ENCODE data around the gene HAUS3.
"Not testable (repeated sequence)": the region's sequence is repeated elsewhere in the genome, so short reads cannot be mapped to it uniquely, and the experiment has no call there.

Gene HAUS3

DNA sequence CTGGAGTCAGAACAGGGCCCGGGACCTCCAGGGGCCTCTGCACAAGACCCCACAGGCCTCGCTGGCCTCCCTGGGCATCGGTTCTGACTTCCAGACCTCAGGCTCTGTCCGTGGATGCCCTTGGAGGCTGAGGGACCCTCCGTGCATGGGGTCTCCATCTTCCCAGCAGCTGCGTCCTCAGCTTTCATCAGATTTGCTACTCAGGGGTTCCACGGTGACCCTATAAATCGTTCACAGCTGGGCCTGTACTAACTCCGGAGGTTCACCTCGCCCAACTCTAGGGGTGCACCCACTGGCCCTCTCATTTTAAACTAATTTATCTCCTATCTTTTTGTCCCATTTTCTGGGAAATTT, 33.1 kb upstream of the HAUS3 start:
- not testable (repeated sequence) for DNase-seq

- DNase-seq = no peak
These were observed 32.6 kb upstream of the HAUS3 start for GRCh38 chr4:2274320-2275043.

DNA sequence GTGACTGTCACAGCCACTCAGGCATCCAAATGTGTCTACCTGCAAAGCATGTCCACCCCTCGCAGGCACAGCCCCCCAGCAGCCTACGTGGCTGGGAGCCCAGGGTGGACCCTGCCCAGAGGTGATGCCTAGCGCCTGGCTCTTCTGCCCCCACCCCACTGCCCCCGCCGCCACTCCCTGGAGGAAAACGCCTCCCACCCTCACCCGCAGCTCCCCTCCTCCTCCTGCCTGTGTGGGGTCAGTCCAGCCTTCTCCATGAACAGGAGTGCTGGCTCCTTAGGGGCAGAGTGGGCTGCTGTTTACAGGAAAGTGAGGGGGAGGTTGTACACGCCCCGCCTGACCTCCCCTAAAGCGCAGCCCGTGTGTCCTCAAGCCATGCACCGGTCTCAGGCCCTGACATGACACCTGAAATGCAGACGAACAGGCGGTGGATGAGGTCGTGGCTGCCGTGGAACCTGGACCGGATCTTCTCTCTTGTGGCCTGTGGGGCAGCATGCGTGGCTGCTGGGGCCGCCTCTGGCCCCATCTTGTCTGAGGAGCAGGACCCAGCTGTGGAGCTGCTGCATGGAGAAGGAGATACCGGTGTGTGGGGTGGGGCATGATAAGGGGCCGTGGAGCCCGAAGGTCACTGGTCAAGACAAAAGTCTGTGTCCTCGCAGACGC, 31.9 kb upstream of the HAUS3 start:
- DNase-seq = no peak

- DNase-seq = no peak
These were observed 31.3 kb upstream of the HAUS3 start for GRCh38 chr4:2273221-2273620.

GRCh38 chr4:2272828-2273120, 30.9 kb upstream of the HAUS3 start:
- DNase-seq = no peak

DNA sequence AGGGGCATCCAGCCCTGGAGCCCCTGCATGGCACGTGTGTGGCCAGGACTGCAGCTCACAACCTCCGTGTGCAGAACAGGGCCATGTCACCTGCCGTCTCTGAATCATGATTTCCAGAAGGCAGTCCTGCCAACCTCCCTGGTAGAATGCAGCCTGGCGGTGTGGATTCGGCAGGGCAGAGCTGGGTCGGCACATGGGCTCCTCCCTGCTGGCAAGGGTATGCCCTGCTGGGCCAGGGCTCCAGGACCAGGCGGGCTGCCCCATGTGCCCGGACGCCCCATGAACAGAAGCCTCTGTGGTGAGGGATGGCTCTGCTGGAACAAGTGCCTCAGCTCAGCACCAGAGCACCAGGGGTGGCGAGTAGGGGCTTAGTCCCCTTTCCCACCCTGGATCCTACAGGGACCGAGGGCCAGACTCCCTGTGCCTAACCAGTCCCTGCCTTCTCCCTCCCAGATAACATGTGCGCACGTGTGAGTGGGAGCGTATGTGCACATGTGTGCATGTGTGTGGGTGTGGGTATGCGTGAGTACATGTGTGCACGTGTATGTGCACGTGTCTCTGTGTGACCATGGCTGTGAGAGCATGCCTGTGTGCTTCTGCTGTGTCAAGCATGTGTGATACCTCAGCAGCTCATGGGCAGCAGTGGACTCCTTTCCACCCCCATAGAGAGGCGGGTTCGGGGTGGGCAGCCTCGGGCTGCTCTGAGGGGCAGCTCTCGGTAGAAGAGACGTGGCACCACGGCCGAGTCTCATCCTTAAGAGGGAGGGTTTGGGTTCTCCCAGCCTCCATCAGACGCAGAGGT, 30.3 kb upstream of the HAUS3 start:
- DNase-seq = no peak

- no peak for DNase-seq
These were observed 29.5 kb upstream of the HAUS3 start for GRCh38 chr4:2271279-2272025.

DNA sequence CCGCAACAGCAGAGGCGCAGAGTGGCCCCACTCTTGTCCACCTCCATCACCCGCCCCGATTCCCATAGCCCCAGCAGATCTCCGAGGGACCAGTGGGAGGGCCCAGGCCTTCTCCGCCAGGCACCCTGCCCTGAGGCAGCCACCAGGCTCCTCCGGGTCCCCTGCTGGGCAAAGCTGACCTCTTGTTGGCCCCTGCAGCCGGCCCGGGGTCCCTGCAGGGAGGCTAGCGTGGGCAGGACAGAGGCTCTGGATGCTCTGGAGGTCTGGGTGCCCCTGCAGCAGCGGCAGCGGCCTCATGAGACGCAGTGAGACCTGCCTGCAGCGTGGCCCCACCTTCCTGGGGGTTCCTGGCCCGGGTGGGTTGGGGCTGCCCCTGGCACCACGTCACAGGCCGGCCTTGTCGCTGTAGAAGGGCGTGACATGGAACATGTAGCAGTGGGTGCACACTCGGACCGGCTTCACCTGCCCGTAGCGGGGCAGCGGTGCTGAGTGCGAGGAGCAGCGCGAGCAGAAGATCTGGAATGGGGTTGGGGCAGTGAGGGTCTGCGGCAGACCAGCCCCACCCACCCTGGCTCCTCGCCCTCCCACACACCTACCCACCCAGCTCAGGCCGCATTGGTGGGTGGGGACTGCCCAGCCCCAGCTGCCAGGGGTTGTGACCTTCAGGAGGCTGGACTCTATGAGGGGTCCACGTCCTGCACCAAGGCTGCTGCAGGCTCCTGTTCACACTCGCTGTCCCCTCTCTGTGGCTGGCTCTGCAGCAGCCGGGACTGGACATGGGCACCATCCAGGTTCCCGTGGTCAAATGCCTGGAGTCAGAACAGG, 28.6 kb upstream of the HAUS3 start:
- no peak for DNase-seq

DNA sequence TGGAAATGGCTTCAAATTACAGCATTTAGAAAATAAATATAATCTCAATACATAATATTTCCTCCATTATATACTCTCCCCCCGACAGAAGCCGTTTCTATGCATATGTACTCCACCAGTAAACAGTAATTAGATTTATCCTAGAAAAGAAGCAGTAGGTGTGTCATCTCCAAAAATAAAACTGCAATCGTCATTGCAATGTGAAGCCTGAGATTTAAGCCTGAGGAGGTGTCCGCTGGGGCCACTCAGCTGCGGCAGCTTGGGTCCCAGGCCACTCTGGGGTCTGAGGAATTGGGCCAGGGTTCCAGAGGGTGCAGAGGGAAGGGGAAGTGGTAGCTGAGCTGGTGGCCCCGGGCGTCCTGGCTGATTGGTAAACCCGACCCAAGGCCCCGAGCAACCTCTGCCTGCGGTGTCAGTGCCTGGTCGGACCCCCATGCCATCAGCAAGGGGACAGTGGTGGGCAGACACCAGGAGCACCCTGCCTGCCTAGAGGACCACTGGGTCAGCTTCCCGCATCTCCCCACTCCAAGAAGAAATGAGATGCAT, 27.8 kb upstream of the HAUS3 start:
- DNase-seq = no peak

DNA sequence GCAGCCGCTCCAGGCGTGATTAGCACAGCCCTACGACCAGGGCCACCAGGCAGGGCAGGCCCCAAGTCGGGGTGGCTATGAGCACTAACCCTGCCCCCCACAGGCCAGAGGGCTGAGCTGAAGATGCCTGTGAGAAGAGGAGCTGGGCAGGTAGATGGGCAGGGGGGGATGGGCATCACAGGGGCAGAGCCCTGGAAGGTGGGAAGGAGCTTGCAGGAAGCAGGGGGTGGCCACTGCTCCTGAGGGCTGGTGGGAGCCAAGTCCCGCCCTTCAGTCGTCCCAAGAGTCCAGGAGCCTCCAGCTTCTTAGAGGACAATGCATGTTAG, 27.2 kb upstream of the HAUS3 start:
- DNase-seq = no peak

- no peak for DNase-seq
These were observed 26.7 kb upstream of the HAUS3 start for GRCh38 chr4:2268357-2269205.

- DNase-seq = no peak
These were observed 25.9 kb upstream of the HAUS3 start for GRCh38 chr4:2267841-2268240.

DNA sequence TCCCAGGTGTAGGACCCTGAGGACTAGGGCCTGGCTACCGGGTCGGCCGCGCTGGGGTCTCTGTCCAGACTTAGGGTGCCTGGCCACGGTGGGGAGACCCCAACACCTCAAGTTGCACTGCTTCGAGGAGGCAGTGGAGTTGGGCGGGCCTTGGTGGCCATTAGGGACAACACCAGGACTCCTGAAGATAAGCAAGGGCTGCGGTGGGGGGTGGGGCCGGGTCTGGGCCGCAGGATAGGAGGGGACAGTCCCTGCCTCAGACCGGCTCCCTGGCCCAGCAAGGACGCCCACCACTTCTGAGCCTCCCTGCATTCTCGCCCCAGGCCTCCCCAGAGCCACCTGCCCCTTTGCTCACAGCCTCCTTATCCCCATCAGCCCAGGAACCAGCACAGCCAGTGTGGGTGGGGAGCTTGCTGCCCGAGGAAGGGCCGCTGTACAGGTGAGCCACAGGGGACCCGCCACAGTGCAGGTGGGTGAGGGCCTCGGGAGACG, 25.4 kb upstream of the HAUS3 start:
- DNase-seq = no peak

- no peak for DNase-seq
These were observed 24.9 kb upstream of the HAUS3 start for GRCh38 chr4:2266821-2267220.

GRCh38 chr4:2266181-2266580, 24.3 kb upstream of the HAUS3 start:
- DNase-seq = no peak

- DNase-seq = no peak
These were observed 23.5 kb upstream of the HAUS3 start for GRCh38 chr4:2265113-2266110.

DNA sequence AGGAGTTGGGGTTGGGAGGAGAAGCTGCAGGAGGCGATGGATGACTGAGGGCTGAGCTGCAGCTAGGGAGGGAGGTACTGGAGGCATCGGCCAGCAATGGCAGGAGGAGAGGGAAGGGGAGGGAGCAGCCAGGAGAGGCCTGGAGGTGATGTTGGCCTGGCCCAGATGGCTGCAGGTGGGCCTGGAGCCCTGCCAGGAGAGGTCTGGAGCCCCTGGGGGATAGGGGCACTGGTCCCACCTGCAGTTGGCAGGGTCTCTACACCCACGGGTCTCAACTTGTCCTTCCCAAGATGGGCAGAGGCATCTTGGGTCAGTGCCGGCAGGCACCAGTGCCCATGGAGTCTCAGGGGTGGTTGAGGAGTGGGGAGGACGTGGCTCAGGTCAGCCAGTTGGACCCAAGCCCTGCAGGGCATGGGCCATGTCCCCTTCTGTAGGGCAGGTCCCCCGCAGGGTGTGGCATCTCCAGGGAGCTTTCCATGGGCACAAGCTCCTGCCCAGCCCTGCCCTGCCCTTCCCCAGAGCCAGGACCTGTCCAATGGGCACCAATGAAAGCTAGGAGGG, 22.6 kb upstream of the HAUS3 start:
- no peak for DNase-seq

DNA sequence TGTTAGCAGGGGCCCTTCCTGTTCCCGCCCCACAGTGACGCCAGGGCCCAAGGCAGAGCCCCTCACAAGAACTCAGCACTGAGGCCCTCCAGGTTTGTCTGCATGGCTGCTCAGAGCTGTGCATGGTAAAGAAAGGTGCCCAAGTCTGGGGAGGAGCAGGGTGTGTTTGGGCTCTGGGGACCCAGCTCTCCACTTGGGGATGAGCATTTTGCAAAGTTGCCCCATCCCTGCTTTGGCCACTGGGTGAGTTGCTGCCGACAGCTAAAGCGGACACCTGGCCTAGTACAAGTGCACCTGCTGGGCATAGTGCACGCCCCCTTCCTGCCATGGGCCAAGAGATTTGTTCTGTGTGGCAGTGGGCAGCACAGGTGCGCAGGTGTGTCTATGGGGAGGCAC, 22.0 kb upstream of the HAUS3 start:
- no peak for DNase-seq

DNA sequence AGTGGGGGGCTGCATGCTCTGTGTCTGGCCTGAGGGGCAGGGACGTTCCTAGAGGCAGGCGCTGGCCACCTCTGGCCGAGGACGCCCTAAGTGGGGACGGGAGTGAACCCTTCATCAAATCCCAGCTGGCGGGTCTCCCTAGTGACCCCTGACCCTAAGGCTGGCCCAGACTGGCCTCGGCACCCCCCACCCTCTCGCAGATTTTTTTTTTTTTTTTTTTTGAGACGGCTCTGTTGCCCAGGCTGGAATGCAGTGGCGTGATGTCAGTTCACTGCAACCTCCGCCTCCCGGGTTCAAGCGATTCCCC, 21.0 kb upstream of the HAUS3 start:
- no peak for DNase-seq
